Heart left ventricle (tissue), 13 donors: ENCODE data around the gene SH3BP4.

Source experiments
- POLR2A ChIP-seq, 2 donors: fragments of 450-650 bp; IDR thresholded peaks; one replicate each; pipeline ENCODE4 v1.6.1; 2017; ENCODE audit warnings: antibody characterized with exemption in 2 of 2, mild to moderate bottlenecking in 2 of 2, moderate library complexity in 2 of 2
- TF ChIP-seq, protein P1 (sequence below), 12 donors: fragments of 200-600 bp; sonication (generic) in 4 of 12; IDR thresholded peaks; one replicate each; pipeline versions ENCODE4 v1.5.0 to v1.8.0; 2018 to 2022; ENCODE audit warnings: antibody characterized with exemption in 12 of 12, mild to moderate bottlenecking in 5 of 12
- donor health status: ischemic (EF 13 %, LVEDD 7.1; RV severe dilation, severe dysfunction).
- donor health status: DM: no; HTN: yes; CAD: no.
- donor health status: DM: no; HTN: no; CAD: no.
- donor health status: ischemic (EF 25% LVEDD 6.9; RV normal size, moderate dysfunction).
- donor health status: ischemic (EF 25% LVEDD 5.7; RV mildly dilated, moderate dysfunction).
- donor health status: ischemic (EF 35%, LVEDD 5.7; RV mildly dilated, moderate dysfunction).
- donor health status: nonischemic (EF 11% LVEDD 7.7; RV severe dilation, severe dysfunction).
- donor health status: DM: yes; HTN: yes; CAD: no.
- donor health status: PGD.
- donor health status: ischemic (EF 29% LVEDD 5.4; RV normal size, mild dysfunction).
- donor health status: nonischemic (EF 23%, LVEDD 6.1; RV moderate dilation, normal function).

- TF ChIP-seq, protein P1, sequence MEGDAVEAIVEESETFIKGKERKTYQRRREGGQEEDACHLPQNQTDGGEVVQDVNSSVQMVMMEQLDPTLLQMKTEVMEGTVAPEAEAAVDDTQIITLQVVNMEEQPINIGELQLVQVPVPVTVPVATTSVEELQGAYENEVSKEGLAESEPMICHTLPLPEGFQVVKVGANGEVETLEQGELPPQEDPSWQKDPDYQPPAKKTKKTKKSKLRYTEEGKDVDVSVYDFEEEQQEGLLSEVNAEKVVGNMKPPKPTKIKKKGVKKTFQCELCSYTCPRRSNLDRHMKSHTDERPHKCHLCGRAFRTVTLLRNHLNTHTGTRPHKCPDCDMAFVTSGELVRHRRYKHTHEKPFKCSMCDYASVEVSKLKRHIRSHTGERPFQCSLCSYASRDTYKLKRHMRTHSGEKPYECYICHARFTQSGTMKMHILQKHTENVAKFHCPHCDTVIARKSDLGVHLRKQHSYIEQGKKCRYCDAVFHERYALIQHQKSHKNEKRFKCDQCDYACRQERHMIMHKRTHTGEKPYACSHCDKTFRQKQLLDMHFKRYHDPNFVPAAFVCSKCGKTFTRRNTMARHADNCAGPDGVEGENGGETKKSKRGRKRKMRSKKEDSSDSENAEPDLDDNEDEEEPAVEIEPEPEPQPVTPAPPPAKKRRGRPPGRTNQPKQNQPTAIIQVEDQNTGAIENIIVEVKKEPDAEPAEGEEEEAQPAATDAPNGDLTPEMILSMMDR (IDR thresholded peaks at IDR 0.05) = no peak
- TF ChIP-seq POLR2A (IDR thresholded peaks at IDR 0.05) = no peak
Observed at GRCh38 chr2:235044501-235045271, 92.9 kb downstream of the SH3BP4 start.
